ENCODE results near the gene FOXP2.
A peak's percentile ranks its signal among the peaks of the same experiment; 100 is the strongest.
"Not testable (repeated sequence)": the region's sequence is repeated elsewhere in the genome, so short reads cannot be mapped to it uniquely, and the experiment has no call there.

The FOXP2 gene

GRCh38 chr7:114502454-114503254 lies 88.0 kb downstream of the FOXP2 start:
- DNase-seq (ENCODE audit: low read depth in 2 of 2) = peak; percentile 34 to 43

GRCh38 chr7:114504586-114504985 lies 90.0 kb downstream of the FOXP2 start:
- peak in 1 of 2 experiments; percentile 3 for DNase-seq (ENCODE audit: low read depth in 2 of 2)

- DNase-seq (ENCODE audit: low read depth in 2 of 2) = no peak
These were observed 92.8 kb downstream of the FOXP2 start for GRCh38 chr7:114507381-114507780.

GRCh38 chr7:114508086-114508485 lies 93.5 kb downstream of the FOXP2 start:
- DNase-seq (ENCODE audit: low read depth in 2 of 2) = no peak

GRCh38 chr7:114510824-114511223 lies 96.2 kb downstream of the FOXP2 start:
- not testable (repeated sequence) for DNase-seq (ENCODE audit: low read depth in 2 of 2)

- no peak for DNase-seq (ENCODE audit: low read depth in 2 of 2)
These were observed 104.6 kb downstream of the FOXP2 start for GRCh38 chr7:114519240-114519639.

GRCh38 chr7:114522081-114522480 lies 107.5 kb downstream of the FOXP2 start:
- DNase-seq (ENCODE audit: low read depth in 2 of 2) = no peak

- DNase-seq (ENCODE audit: low read depth in 2 of 2) = no peak
These were observed 113.0 kb downstream of the FOXP2 start for GRCh38 chr7:114527589-114527988.

GRCh38 chr7:114530057-114530611 lies 115.5 kb downstream of the FOXP2 start:
- peak; percentile 35 to 52 for DNase-seq (ENCODE audit: low read depth in 2 of 2)

- DNase-seq (ENCODE audit: low read depth in 2 of 2) = no peak
These were observed 116.7 kb downstream of the FOXP2 start for GRCh38 chr7:114531326-114531725.

GRCh38 chr7:114533131-114533530 lies 118.5 kb downstream of the FOXP2 start:
- no peak for DNase-seq (ENCODE audit: low read depth in 2 of 2)

GRCh38 chr7:114534953-114535352 lies 120.3 kb downstream of the FOXP2 start:
- DNase-seq (ENCODE audit: low read depth in 2 of 2) = no peak

GRCh38 chr7:114539575-114539974 lies 125.0 kb downstream of the FOXP2 start:
- no peak for DNase-seq (ENCODE audit: low read depth in 2 of 2)

GRCh38 chr7:114540291-114540690 lies 125.7 kb downstream of the FOXP2 start:
- no peak for DNase-seq (ENCODE audit: low read depth in 2 of 2)

GRCh38 chr7:114547346-114547745 lies 132.7 kb downstream of the FOXP2 start:
- not testable (repeated sequence) for DNase-seq (ENCODE audit: low read depth in 2 of 2)

- no peak for DNase-seq (ENCODE audit: low read depth in 2 of 2)
These were observed 133.7 kb downstream of the FOXP2 start for GRCh38 chr7:114548081-114548980.

GRCh38 chr7:114554781-114555537 lies 140.3 kb downstream of the FOXP2 start:
- no peak for DNase-seq (ENCODE audit: low read depth in 2 of 2)

GRCh38 chr7:114567416-114567815 lies 152.8 kb downstream of the FOXP2 start:
- DNase-seq (ENCODE audit: low read depth in 2 of 2) = peak in 1 of 2 experiments; percentile 29

GRCh38 chr7:114569220-114569619 lies 154.6 kb downstream of the FOXP2 start:
- no peak for DNase-seq (ENCODE audit: low read depth in 2 of 2)

- DNase-seq (ENCODE audit: low read depth in 2 of 2) = peak; percentile 8 to 13
These were observed 159.8 kb downstream of the FOXP2 start for GRCh38 chr7:114574384-114574783.

GRCh38 chr7:114575098-114575497 lies 160.5 kb downstream of the FOXP2 start:
- no peak for DNase-seq (ENCODE audit: low read depth in 2 of 2)

GRCh38 chr7:114580963-114581362 lies 166.3 kb downstream of the FOXP2 start:
- not testable (repeated sequence) for DNase-seq (ENCODE audit: low read depth in 2 of 2)
